Fibroblast of skin of back (primary cell): Measurements from ENCODE around the gene RGL1. TPM values are rescaled to one million over a fixed set of nuclear protein-coding genes. Genes with fewer than 3 reads are reported as not detected.
"Not testable (repeated sequence)": the region's sequence is repeated elsewhere in the genome, so short reads cannot be mapped to it uniquely, and the experiment has no call there.

Source experiments
- DNase-seq: peaks from one replicate; pipeline ENCODE4 v3.0.0-alpha.2; 2013
- polyA plus RNA-seq, 2 experiments: library from polyadenylated mRNA; unstranded; fragments of 120-200 nt; gene quantifications; one replicate each; pipeline ENCODE4 v1.2.1, GENCODE V29; 2013; ENCODE audit not compliant: insufficient read length in 2 of 2

The RGL1 gene
- 6.5 TPM for polyA plus RNA-seq (2013, experiment 1 of 2; ENCODE audit: insufficient read length)
- polyA plus RNA-seq (2013, experiment 2 of 2; ENCODE audit: insufficient read length) = 4.3 TPM

DNA sequence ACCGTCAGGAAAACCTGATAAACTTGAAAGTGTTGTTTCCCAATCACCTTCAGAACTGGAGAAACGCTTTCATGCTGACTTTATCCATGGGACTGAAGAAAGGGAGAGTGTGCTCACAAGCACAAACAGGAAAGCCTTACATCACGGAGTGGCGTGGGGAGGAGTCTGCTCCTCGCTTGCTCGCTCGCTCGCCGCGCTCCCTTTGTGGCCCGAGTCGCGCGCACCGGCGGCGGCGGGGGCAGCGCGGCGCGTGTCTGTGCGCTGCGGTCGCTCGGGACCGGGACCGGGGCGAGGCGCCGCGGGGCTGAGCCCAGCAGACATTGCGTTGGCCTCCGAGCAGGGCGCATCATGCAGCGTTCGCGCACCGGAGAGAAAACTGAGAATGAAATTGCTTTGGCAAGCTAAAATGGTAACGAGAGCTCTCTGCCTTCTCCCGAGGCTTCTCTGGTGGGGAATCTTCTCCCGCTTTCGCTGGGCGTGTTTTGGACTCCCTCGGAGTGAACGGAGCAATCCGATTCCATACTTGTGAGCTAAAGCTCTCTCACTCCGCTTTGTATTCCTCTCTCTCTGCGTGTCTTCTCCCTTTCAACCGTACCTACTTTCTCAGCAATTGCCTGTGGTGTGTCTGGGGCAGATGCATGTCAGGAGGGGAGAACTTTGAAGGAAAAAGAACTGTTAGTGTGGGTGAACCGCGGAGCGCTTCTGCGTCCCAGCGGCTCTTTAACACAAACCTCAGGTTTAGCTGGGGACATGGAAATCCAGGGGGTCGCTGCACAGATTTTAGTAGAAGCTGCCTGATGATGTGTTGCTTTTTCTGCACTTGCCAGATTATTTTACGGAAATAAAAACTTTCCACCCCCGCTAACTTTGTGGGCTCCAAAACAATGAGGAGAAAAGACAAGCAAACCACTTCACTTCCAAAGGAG lies at the start of gene RGL1:
TSS of gene RGL1 (plus strand) at position 205 of the 926 bp plus-strand sequence. CDS start at position 383, 178 bp downstream.
- peak; percentile 68 for DNase-seq

- DNase-seq = no peak
Measured at GRCh38 chr1:183756326-183756725, 48.6 kb upstream of the RGL1 start.

- DNase-seq = peak; percentile 90
Measured at GRCh38 chr1:183757061-183757460, 47.9 kb upstream of the RGL1 start.

DNA sequence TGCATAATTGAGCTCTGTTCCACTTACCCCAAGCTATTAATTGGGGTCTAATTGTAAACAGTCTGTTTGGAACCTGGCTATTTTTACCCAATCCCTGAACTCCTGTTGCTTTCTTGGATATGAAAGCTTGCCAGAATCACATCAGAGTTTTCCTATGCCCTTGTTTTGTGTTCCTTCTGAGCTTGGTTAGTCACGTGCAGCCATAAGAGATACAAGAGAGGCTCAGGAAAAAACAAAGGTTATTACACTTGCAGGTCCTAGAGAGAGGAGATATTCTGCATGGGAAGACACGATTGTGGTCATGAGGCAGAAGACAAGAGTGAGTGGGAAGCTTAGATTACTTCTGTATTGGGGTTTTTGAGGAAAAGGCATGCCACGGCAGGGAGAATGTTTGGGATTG lies 46.0 kb upstream of the RGL1 start:
- DNase-seq = no peak

- no peak for DNase-seq
Measured at GRCh38 chr1:183760661-183761060, 44.3 kb upstream of the RGL1 start.

GRCh38 chr1:183761871-183762270 lies 43.0 kb upstream of the RGL1 start:
- peak; percentile 18 for DNase-seq

- DNase-seq = not testable (repeated sequence)
Measured at GRCh38 chr1:183762856-183763255, 42.1 kb upstream of the RGL1 start.

DNA sequence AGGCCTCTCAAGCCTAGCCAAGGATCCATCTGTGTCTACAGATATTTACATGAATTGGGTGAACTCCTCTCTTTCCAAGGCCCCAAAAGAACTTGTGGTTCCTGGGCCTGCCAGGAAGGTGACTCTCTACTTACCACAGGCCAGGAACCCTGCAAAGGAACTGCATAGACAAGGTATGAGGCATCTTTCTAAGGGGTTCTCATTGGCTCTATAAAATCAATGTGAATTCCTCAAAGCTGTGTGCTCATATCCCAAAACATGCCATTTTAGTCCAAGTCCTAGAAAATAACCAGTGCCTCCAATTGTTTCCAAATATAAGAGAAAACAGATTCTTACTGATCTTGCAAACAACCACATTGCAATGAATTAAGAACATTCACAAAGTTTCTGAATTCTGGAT lies 39.9 kb upstream of the RGL1 start:
- peak; percentile 29 for DNase-seq

DNA sequence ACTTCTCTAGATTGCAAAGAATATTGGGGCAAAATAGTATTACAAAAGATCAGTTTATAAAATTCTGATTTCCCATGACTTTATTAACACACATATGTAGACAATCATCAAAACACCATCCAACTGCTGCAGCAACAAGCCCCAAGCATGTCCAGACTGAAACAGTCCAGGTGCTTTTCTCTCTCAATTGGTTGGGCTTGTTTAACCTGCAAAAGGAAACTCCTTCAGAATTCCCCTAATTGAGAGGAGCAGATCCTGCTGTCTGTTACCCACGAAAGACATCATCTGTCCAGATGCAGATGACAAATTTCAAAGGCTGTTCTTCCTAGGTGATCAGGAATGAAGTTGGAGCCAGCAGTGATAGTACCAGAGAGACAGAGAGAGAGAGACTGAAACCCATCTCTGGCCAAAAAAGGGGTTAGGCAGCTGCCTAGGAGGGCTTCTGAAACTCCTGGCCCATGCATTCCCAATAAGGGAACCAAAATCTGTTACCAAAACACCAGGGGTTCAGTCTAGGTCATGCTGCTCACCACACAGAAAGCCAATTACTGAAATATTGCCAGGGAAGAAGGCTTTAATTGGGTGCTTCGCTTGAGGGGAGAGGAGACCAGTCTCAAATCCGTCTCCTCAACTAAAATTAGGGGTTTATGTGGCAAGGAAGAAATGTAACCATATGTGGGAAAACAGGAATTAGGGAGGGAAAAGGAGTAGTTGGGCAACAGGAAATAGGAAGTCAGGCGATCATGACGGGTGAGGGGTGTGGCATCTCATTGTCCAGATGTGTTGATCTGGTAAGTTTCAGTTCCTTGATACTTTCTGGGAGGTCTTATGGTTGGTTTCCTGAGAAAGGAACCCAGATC lies 34.7 kb upstream of the RGL1 start:
- no peak for DNase-seq

DNA sequence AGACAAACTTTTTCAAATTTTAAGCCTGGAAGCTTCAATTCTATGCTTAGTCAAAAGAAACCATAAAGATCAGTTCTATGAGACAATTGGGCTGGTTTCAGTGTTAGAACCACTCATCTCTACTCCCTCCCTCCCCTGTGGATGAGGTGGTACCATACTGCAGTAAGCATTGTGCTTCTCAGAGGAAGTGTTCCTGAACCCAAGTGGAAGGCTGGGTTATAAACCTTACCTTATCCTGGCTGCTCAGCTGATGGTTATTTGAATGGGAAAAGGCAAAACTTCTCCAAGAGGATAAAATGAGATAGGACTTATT lies 34.1 kb upstream of the RGL1 start:
- DNase-seq = no peak

GRCh38 chr1:183773482-183774274 lies 31.2 kb upstream of the RGL1 start:
- DNase-seq = no peak

- no peak for DNase-seq
Measured at GRCh38 chr1:183774938-183775337, 30.0 kb upstream of the RGL1 start.

GRCh38 chr1:183776731-183777130 lies 28.2 kb upstream of the RGL1 start:
- DNase-seq = peak; percentile 23

- no peak for DNase-seq
Measured at GRCh38 chr1:183777328-183777727, 27.6 kb upstream of the RGL1 start.

- DNase-seq = no peak
Measured at GRCh38 chr1:183778045-183778444, 26.9 kb upstream of the RGL1 start.

- DNase-seq = no peak
Measured at GRCh38 chr1:183778568-183779433, 26.1 kb upstream of the RGL1 start.

DNA sequence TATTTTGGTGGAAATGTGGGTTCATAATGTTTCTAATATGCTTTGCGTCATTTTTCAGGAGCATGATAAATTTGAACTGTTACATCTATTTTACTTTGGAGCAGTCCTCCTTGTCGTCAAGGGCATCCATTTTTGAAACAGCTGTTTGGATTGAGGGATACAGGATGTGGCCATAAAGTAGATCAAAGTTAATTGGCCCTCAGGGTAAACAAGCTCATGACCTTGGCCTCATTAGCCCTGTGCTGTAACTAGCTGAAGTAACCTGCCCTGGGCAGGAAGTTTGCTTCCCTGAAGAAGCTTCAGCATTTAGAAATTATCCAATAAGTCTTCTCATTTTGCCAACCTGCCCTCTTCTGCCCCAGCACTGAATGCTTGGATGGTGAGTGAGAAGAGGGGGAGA lies 24.8 kb upstream of the RGL1 start:
- no peak for DNase-seq

- DNase-seq = no peak
Measured at GRCh38 chr1:183780757-183781156, 24.2 kb upstream of the RGL1 start.

DNA sequence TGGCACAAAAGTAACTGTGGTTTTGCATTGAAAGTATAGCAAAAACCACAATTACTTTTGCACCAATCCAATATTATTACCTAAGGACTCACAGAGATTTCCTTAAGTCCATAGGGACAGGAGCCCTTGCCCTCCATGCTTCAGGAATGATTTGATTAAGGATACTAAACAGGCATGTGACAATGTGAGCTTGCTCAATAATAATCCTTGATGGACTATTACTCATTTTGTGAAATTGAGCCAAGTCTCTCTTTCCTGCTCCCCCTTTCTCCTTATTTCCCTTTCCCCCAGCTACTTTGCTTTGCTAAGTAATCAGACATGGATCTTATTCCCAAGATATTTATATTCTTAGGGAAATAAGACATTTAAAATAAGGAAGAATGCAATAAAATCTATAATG lies 21.6 kb upstream of the RGL1 start:
- no peak for DNase-seq

DNA sequence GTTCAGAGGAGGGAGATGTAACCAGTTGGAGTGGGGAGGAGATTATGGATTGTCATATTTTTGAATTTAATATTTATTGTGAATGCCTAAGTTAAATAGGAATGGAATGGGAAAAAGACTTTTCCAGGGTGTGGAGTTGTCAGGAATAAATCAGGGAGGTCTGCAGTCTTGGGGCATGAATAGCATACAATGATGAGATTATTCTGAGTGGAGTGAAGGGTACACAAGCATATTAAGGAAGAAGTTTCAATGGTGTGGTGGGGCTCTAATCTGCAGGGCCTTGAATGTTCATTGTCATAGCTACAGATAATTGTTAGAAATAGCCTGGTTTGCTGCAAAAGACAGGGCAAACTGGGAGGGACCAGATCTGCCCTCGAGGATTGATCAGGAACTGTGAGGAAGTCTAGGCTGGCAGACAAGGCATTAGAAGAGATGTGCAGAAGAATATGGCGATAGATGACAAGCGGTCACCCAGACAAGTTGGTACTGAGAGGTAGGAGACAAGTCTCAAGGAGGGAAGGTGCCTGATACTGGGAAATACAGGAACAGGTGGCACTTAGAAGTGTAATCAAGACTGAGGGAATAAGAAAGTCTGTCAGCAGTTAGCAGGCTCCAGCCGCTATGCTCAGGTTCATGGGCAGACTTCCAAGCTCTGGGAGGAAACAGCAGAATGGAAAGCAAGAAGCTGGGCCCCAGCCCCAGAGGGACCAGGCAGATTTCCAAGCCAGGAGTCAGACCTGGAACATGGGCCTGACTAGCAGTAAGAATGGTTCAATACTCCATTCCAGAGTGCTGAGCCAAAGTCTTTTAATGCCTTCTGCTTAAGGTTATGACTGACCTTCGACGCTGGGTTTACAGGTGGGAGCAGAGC lies 20.9 kb upstream of the RGL1 start:
- peak; percentile 30 for DNase-seq

- not testable (repeated sequence) for DNase-seq
Measured at GRCh38 chr1:183785921-183786320, 19.0 kb upstream of the RGL1 start.
